ENCODE results near the gene CWC25. TPM values are rescaled to one million over a fixed set of nuclear protein-coding genes. Genes with fewer than 3 reads are reported as not detected.
A peak's percentile ranks its signal among the peaks of the same experiment; 100 is the strongest.

The CWC25 gene
- total and polyA plus RNA-seq, 2 of the 13 experiments (the other 11 are each of a cell fraction or from before 2014, with no cell fraction given), result 15.6 to 22.7 TPM

GRCh38 chr17:38871247-38872015 is 46.3 kb upstream of the CWC25 start (continued):
- TF ChIP-seq PREB (CRISPR knock-in tag; IDR thresholded peaks at IDR 0.05) (no peak), HIC2 (CRISPR knock-in tag; IDR thresholded peaks at IDR 0.05; ENCODE audit: low read depth) (peak; percentile 94), CCDC6 (CRISPR knock-in tag; IDR thresholded peaks at IDR 0.05) (peak; percentile 74; the same call in 1 of the 2 replicates), ZNF431 (CRISPR knock-in tag; IDR thresholded peaks at IDR 0.05; ENCODE audit: borderline replicate concordance, low read depth) (peak; percentile 82; the same call in 1 of the 2 replicates), NFYC (CRISPR knock-in tag; IDR thresholded peaks at IDR 0.05) (no peak; the same call in none of the 2 replicates), SMYD3 (CRISPR knock-in tag; IDR thresholded peaks at IDR 0.05) (0 out of 2 replicates have a peak, but pooled peaks have one; percentile 44), ZNF761 (CRISPR knock-in tag; conservative IDR thresholded peaks at IDR 0.05) (no peak), ZSCAN29 (CRISPR knock-in tag; conservative IDR thresholded peaks at IDR 0.05) (peak; percentile 89), ZNF75D (CRISPR knock-in tag; IDR thresholded peaks at IDR 0.05; ENCODE audit: borderline replicate concordance) (no peak), PPARG (CRISPR knock-in tag; conservative IDR thresholded peaks at IDR 0.05) (peak; percentile 94), ETV6 (CRISPR knock-in tag; conservative IDR thresholded peaks at IDR 0.05) (peak; percentile 23; the same call in 1 of the 2 replicates), EP300 (IDR thresholded peaks at IDR 0.05; ENCODE audit: low read depth in 2 of 2, low read length in 2 of 2) (peak; percentile 84 to 89), EP300 (CRISPR knock-in tag; IDR thresholded peaks at IDR 0.05; ENCODE audit: borderline replicate concordance) (peak; percentile 82; the same call in 1 of the 2 replicates), PAXIP1 (CRISPR knock-in tag; conservative IDR thresholded peaks at IDR 0.05) (peak; percentile 92), KLF16 (CRISPR knock-in tag; IDR thresholded peaks at IDR 0.05) (peak in 1 of 2 experiments; percentile 95; a peak in 1 of 4 replicates), GABPB1 (CRISPR knock-in tag; IDR thresholded peaks at IDR 0.05) (no peak; the same call in 1 of the 2 replicates), MBD4 (IDR thresholded peaks at IDR 0.05; ENCODE audit: borderline replicate concordance, low read length) (no peak), MBNL3 (CRISPR knock-in tag; conservative IDR thresholded peaks at IDR 0.05) (no peak)

All from HepG2 (cell line).